Ascending aorta (tissue), 2 donors: ENCODE results near the gene CAP2. TPM values are rescaled to one million over a fixed set of nuclear protein-coding genes. Genes with fewer than 3 reads are reported as not detected.
A peak's percentile ranks its signal among the peaks of the same experiment; 100 is the strongest.

ENCODE experiments used
- DNase-seq, 2 donors: peaks; one replicate each; pipeline ENCODE4 v3.0.0-alpha.2; 2019; ENCODE audit warnings: low spot score in 2 of 2
- H3K27ac ChIP-seq, 2 donors: fragments of 200-600 bp; sonication (generic); one replicate each; pipeline ENCODE4 v1.5.1; 2016 to 2017; ENCODE audit warnings: mild to moderate bottlenecking in 1 of 2
- H3K27me3 ChIP-seq: fragments of 200-600 bp; sonication (generic); one replicate; pipeline ENCODE4 v1.5.1; 2017
- H3K36me3 ChIP-seq, 2 donors: fragments of 200-600 bp; sonication (generic); one replicate each; pipeline ENCODE4 v1.5.1; 2016
- H3K4me1 ChIP-seq, 2 donors: fragments of 200-600 bp; sonication (generic); one replicate each; pipeline ENCODE4 v1.5.1; 2016 to 2017; ENCODE audit warnings: mild to moderate bottlenecking in 1 of 2
- H3K4me3 ChIP-seq, 2 donors: fragments of 200-600 bp; sonication (generic); one replicate each; pipeline ENCODE4 v1.5.1; 2016 to 2017; ENCODE audit warnings: mild to moderate bottlenecking in 1 of 2
- H3K9me3 ChIP-seq, 2 donors: fragments of 200-600 bp; sonication (generic); one replicate each; pipeline ENCODE4 v1.5.1; 2016
- CTCF ChIP-seq, 3 experiments: fragments of 200-600 bp in 2 of 3; fragments of 450-650 bp in 1 of 3; sonication (generic) in 2 of 3; IDR thresholded peaks; one replicate each; pipeline ENCODE4 v1.5.1; 2016 to 2019; ENCODE audit warnings: antibody characterized with exemption in 3 of 3, mild to moderate bottlenecking in 1 of 3, moderate library complexity in 1 of 3
- intact Hi-C: fragments of 100-400 bp; cut with DNase I; formaldehyde crosslinking; loops from one replicate; pipeline ENCODE4 v1.15.1; 2023
- total RNA-seq: library from RNA; depleted of rRNA; stranded (reverse); fragments of >200 nt; gene quantifications from one replicate; pipeline ENCODE4 v1.1.0, GENCODE V29; 2016

Gene CAP2
- total RNA-seq, 1 donor from 2014 or later = 7.1 TPM

GRCh38 chr6:17470202-17470937 lies 77.0 kb downstream of the CAP2 start:
- Histone ChIP-seq H3K4me3 (peak overlapping the region in 1 of 2 donors; percentile 14), H3K27ac (peak overlapping the region; percentile 61 to 81), H3K4me1 (peaks cover 0 to 17% of the 10 kb centered on the region in 2 donors), H3K27me3 (no peaks in the 10 kb centered on the region), H3K9me3 (no peaks in the 10 kb centered on the region), H3K36me3 (peaks cover 0 to 10% of the 10 kb centered on the region in 2 donors)
- intact Hi-C loops = loop anchor here (2.0 kb wide), 1 partner anchor 180 kb away; no protein-coding TSS in a partner anchor
- no peak for TF ChIP-seq CTCF (IDR thresholded peaks at IDR 0.05)
- DNase-seq = no peak

- Histone ChIP-seq H3K9me3 (no peaks in the 10 kb centered on the region), H3K36me3 (peaks cover 0 to 4% of the 10 kb centered on the region in 2 donors), H3K27me3 (no peaks in the 10 kb centered on the region), H3K27ac (peak overlapping the region; percentile 61 to 81), H3K4me1 (peaks cover 0 to 17% of the 10 kb centered on the region in 2 donors), H3K4me3 (peak overlapping the region in 1 of 2 donors; percentile 14)
- TF ChIP-seq CTCF (IDR thresholded peaks at IDR 0.05) = peak in 2 of 3 experiments; percentile 17 to 19
- DNase-seq = no peak
- intact Hi-C loops = loop anchor here (2.0 kb wide), 1 partner anchor 180 kb away; no protein-coding TSS in a partner anchor
Observed at GRCh38 chr6:17470938-17471327, 77.5 kb downstream of the CAP2 start.

- Histone ChIP-seq H3K4me3 (no peak overlapping the region), H3K36me3 (no peaks in the 10 kb centered on the region), H3K9me3 (no peaks in the 10 kb centered on the region), H3K27ac (peak overlapping the region; percentile 34 to 55), H3K27me3 (no peaks in the 10 kb centered on the region), H3K4me1 (peaks cover 0 to 17% of the 10 kb centered on the region in 2 donors)
- DNase-seq = no peak
- intact Hi-C loops = no loop called here
- TF ChIP-seq CTCF (IDR thresholded peaks at IDR 0.05) = no peak
Observed at GRCh38 chr6:17472653-17473183, 79.3 kb downstream of the CAP2 start.

- TF ChIP-seq CTCF (IDR thresholded peaks at IDR 0.05) = no peak
- Histone ChIP-seq H3K4me1 (peaks cover 0 to 17% of the 10 kb centered on the region in 2 donors), H3K4me3 (no peak overlapping the region), H3K9me3 (no peaks in the 10 kb centered on the region), H3K27me3 (no peaks in the 10 kb centered on the region), H3K27ac (peak overlapping the region; percentile 34 to 55), H3K36me3 (no peaks in the 10 kb centered on the region)
- intact Hi-C loops = no loop called here
- no peak for DNase-seq
Observed at GRCh38 chr6:17473554-17473953, 80.2 kb downstream of the CAP2 start.

GRCh38 chr6:17474289-17474688 lies 80.9 kb downstream of the CAP2 start:
- TF ChIP-seq CTCF (IDR thresholded peaks at IDR 0.05) = no peak
- peaks cover 0 to 17% of the 10 kb centered on the region in 2 donors for H3K4me1 ChIP-seq
- no peak overlapping the region for H3K4me3 ChIP-seq
- no peaks in the 10 kb centered on the region for H3K9me3 ChIP-seq
- no peaks in the 10 kb centered on the region for H3K36me3 ChIP-seq
- no peaks in the 10 kb centered on the region for H3K27me3 ChIP-seq
- intact Hi-C loops = loop anchor here (2.0 kb wide), 1 partner anchor 81 kb away; the partner anchor contains the start of gene CAP2
- H3K27ac ChIP-seq = peak overlapping the region in 1 of 2 donors; percentile 47
- no peak for DNase-seq
